Ishikawa (cell line): ENCODE results near the gene PRKD2.

Source experiments
- EGR1 ChIP-seq: IDR thresholded peaks from 2 replicates; pipeline ENCODE4 v1.6.1; 2012
- EP300 ChIP-seq: IDR thresholded peaks from 2 replicates; pipeline ENCODE4 v1.6.1; 2012; ENCODE audit warnings: borderline replicate concordance
- TAF1 ChIP-seq: IDR thresholded peaks from 2 replicates; pipeline ENCODE4 v1.6.1; 2012; ENCODE audit warnings: low read depth, mild to moderate bottlenecking
- TCF12 ChIP-seq: IDR thresholded peaks from 2 replicates; pipeline ENCODE4 v1.6.1; 2012; ENCODE audit warnings: low read depth
- YY1 ChIP-seq: IDR thresholded peaks from 2 replicates; pipeline ENCODE4 v1.6.1; 2012; ENCODE audit warnings: low read depth
- TF ChIP-seq, protein P1 (sequence below): IDR thresholded peaks from 2 replicates; pipeline ENCODE4 v1.6.1; 2012; ENCODE audit warnings: low read depth, mild to moderate bottlenecking

DNA sequence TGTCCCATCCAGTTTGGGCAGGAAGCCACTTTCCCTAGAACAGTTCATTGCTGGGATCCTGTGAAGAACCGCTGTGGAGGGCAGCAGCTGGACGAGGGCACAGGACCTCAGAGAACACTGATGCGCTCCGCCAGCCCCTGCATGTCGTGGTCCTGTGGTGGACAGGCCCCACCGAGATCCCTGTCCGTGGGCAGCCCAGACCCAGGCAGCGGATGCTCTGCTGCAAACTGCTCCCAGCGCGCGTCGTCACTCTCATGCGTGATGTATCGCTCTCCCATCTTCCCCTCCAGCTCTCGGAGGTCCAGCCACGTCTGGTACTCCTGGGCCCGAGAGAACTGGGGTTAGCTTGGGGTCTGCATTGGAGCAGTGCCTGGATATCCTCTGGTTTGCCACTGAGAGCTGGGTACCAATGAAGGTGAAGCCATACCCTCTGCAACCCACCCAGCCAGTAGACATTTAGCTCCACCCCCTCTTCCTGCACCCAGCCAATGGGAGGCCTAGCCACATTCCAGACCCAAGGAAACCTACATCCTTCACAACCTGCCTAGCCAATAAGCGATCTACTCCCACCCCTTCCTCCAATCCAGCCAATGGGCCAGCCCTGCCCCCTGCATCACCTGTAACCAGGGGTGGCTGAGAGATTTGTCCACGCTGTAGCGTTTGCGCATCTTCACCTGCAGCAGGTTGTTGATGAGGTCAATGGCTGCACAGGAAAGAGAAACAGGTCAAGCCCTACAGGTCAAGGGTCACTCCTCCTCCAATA is 42.3 kb downstream of the PRKD2 start:
- TF ChIP-seq YY1 (no peak), TCF12 (no peak), EGR1 (no peak), TAF1 (no peak), EP300 (no peak)
- TF ChIP-seq, protein P1, sequence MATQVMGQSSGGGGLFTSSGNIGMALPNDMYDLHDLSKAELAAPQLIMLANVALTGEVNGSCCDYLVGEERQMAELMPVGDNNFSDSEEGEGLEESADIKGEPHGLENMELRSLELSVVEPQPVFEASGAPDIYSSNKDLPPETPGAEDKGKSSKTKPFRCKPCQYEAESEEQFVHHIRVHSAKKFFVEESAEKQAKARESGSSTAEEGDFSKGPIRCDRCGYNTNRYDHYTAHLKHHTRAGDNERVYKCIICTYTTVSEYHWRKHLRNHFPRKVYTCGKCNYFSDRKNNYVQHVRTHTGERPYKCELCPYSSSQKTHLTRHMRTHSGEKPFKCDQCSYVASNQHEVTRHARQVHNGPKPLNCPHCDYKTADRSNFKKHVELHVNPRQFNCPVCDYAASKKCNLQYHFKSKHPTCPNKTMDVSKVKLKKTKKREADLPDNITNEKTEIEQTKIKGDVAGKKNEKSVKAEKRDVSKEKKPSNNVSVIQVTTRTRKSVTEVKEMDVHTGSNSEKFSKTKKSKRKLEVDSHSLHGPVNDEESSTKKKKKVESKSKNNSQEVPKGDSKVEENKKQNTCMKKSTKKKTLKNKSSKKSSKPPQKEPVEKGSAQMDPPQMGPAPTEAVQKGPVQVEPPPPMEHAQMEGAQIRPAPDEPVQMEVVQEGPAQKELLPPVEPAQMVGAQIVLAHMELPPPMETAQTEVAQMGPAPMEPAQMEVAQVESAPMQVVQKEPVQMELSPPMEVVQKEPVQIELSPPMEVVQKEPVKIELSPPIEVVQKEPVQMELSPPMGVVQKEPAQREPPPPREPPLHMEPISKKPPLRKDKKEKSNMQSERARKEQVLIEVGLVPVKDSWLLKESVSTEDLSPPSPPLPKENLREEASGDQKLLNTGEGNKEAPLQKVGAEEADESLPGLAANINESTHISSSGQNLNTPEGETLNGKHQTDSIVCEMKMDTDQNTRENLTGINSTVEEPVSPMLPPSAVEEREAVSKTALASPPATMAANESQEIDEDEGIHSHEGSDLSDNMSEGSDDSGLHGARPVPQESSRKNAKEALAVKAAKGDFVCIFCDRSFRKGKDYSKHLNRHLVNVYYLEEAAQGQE, result no peak
